IMR-90 (cell line): ENCODE results near the gene GPC5.

Experiments used
- BHLHE40 ChIP-seq: fragments of 150-350 bp; IDR thresholded peaks from 2 replicates; pipeline ENCODE4 v1.6.1; 2016; ENCODE audit warnings: mild to moderate bottlenecking, low read depth, low read length
- CTCF ChIP-seq: conservative IDR thresholded peaks from 2 replicates; pipeline ENCODE4 v1.5.1; 2012; ENCODE audit warnings: mild to moderate bottlenecking, low read depth, low read length, improper control_type of control experiment
- POLR2A ChIP-seq: IDR thresholded peaks from 2 replicates; pipeline ENCODE4 v1.6.1; 2012; ENCODE audit warnings: mild to moderate bottlenecking, low read depth, low read length
- USF2 ChIP-seq: fragments of 150-350 bp; IDR thresholded peaks from 2 replicates; pipeline ENCODE4 v1.6.1; 2017; ENCODE audit warnings: mild to moderate bottlenecking, antibody characterized with exemption, low read length, low read depth

GRCh38 chr13:92172191-92172590, 773.8 kb downstream of the GPC5 start:
- TF ChIP-seq CTCF = no peak
- no peak for TF ChIP-seq POLR2A
- TF ChIP-seq USF2 = no peak
- TF ChIP-seq BHLHE40 = no peak
